WTC11 (cell line): ENCODE measurements around the gene GMPR2. TPM values are rescaled to one million over a fixed set of nuclear protein-coding genes. Genes with fewer than 3 reads are reported as not detected.

ENCODE experiments used
- ATAC-seq: fragments of 200-7000 bp; cut with Tn5 transposase; 2 replicates; pipeline ENCODE4 v1.10.0; 2021; ENCODE audit warnings: mild to moderate bottlenecking, moderate library complexity
- CTCF ChIA-PET: fragments of 300-600 bp; sonication (Branson Sonifier 250); formaldehyde crosslinking; loops from one replicate; lab custom pipeline; 2021; ENCODE audit warnings: antibody characterized with exemption; lab: Charles Lee
- POLR2A ChIA-PET: fragments of 350-600 bp; sonication (Branson Sonifier 250); formaldehyde crosslinking; loops from one replicate; lab custom pipeline; 2021; ENCODE audit warnings: antibody characterized with exemption; lab: Charles Lee
- DNase-seq: peaks from one replicate; pipeline ENCODE4 v3.0.0; 2021; ENCODE audit warnings: low spot score
- H3K27ac Mint-ChIP-seq: 2 replicates; pipeline ENCODE4 v1.8.0; 2021; ENCODE audit warnings: mixed read lengths
- H3K27me3 Mint-ChIP-seq: 2 replicates; pipeline ENCODE4 v1.8.0; 2021; ENCODE audit warnings: low read depth, mild to moderate bottlenecking, moderate library complexity, mixed read lengths
- H3K36me3 Mint-ChIP-seq: 2 replicates; pipeline ENCODE4 v1.8.0; 2021; ENCODE audit warnings: mixed read lengths
- H3K4me1 Mint-ChIP-seq: 2 replicates; pipeline ENCODE4 v1.8.0; 2022; ENCODE audit warnings: mixed read lengths
- H3K4me3 Mint-ChIP-seq: 2 replicates; pipeline ENCODE4 v1.8.0; 2021; ENCODE audit warnings: mild to moderate bottlenecking, moderate library complexity, mixed read lengths
- H3K9me3 Mint-ChIP-seq: 2 replicates; pipeline ENCODE4 v1.8.0; 2021; ENCODE audit warnings: mixed read lengths
- AFF4 ChIP-seq: sonication (generic); formaldehyde crosslinking; IDR thresholded peaks from 2 replicates; pipeline ENCODE4 v1.8.1; 2023; ENCODE audit warnings: mild to moderate bottlenecking, missing genetic modification reagents, borderline replicate concordance
- CTCF ChIP-seq: fragments of 200-600 bp; IDR thresholded peaks from 2 replicates; pipeline ENCODE4 v1.8.0; 2022; ENCODE audit warnings: antibody characterized with exemption
- E2F4 ChIP-seq: sonication (generic); formaldehyde crosslinking; IDR thresholded peaks from 2 replicates; pipeline ENCODE4 v1.8.1; 2022; ENCODE audit warnings: low read depth, mild to moderate bottlenecking, moderate library complexity, missing genetic modification reagents, borderline replicate concordance
- E2F5 ChIP-seq: sonication (generic); formaldehyde crosslinking; IDR thresholded peaks from 2 replicates; pipeline ENCODE4 v1.8.1; 2022; ENCODE audit warnings: mild to moderate bottlenecking, moderate library complexity, missing genetic modification reagents
- FOXK1 ChIP-seq: sonication (generic); formaldehyde crosslinking; IDR thresholded peaks from 2 replicates; pipeline ENCODE4 v1.8.0; 2022; ENCODE audit warnings: mild to moderate bottlenecking, moderate library complexity, missing genetic modification reagents
- GTF2I ChIP-seq: fragments of 250-450 bp; sonication (Bioruptor Pico); conservative IDR thresholded peaks from 2 replicates; pipeline ENCODE4 v1.4.0; 2021; ENCODE audit warnings: mild to moderate bottlenecking
- OVOL2 ChIP-seq: fragments of 250-450 bp; sonication (Bioruptor Pico); IDR thresholded peaks from 2 replicates; pipeline ENCODE4 v1.9.0; 2021; ENCODE audit warnings: mild to moderate bottlenecking, borderline replicate concordance
- SOX15 ChIP-seq: fragments of 250-450 bp; sonication (Bioruptor Pico); IDR thresholded peaks from 2 replicates; pipeline ENCODE4 v1.9.0; 2021; ENCODE audit warnings: mild to moderate bottlenecking
- TEAD1 ChIP-seq: sonication (generic); formaldehyde crosslinking; IDR thresholded peaks from 2 replicates; pipeline ENCODE4 v1.8.0; 2022; ENCODE audit warnings: mild to moderate bottlenecking, missing genetic modification reagents
- ZNF416 ChIP-seq: fragments of 250-450 bp; sonication (Bioruptor Pico); IDR thresholded peaks from 2 replicates; pipeline ENCODE4 v1.9.0; 2021; ENCODE audit warnings: mild to moderate bottlenecking, inconsistent platforms
- total RNA-seq: library from RNA; stranded (reverse); gene quantifications from 3 replicates; pipeline ENCODE4 v1.2.3, GENCODE V29; 2021
- TF ChIP-seq, protein P1 (sequence below): sonication (generic); formaldehyde crosslinking; IDR thresholded peaks from 2 replicates; pipeline ENCODE4 v1.8.1; 2022; ENCODE audit warnings: mild to moderate bottlenecking, missing genetic modification reagents, moderate library complexity, borderline replicate concordance
- TF ChIP-seq, protein P2 (sequence below): sonication (generic); formaldehyde crosslinking; IDR thresholded peaks from 2 replicates; pipeline ENCODE4 v1.8.1; 2023; ENCODE audit warnings: mild to moderate bottlenecking, missing genetic modification reagents
- TF ChIP-seq, protein P3 (sequence below): sonication (generic); formaldehyde crosslinking; IDR thresholded peaks from 2 replicates; pipeline ENCODE4 v1.8.0; 2022; ENCODE audit warnings: mild to moderate bottlenecking, missing genetic modification reagents
- TF ChIP-seq, protein P4 (sequence below): fragments of 250-450 bp; sonication (Bioruptor Pico); conservative IDR thresholded peaks from 2 replicates; pipeline ENCODE4 v1.9.0; 2021; ENCODE audit warnings: mild to moderate bottlenecking

Gene GMPR2
- total RNA-seq, 1 experiment from 2014 or later = 82.3 TPM

DNA sequence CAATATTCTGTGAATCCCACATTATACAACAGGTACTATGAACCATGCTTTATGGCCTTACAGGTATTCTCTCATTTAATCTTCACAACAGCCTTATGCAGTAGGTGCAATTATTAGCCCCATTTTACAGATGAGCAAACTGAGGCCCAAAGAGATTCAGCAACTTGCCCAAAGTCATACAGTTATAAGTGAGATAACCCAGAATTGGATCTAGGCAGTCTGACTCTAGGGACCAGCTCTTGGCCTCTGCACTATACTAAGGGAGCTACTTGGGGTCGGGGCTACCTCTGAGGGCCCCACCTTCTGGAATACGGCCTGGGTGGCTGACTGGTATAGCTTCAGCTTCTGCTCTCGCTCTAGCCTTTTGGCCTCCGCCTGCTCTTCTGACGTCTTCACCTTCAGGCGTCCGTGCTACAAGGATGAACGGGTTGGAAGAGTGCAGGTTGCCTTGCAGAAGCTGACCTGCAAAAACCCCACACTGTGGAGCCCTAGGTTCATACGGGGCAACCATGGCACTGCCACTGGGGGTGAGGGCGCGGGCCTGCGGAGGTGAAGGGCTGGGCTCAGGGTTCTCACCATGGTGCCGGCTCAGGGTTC lies 37.9 kb downstream of the GMPR2 start:
- no peak for DNase-seq
- CTCF ChIA-PET = interaction anchor here (0.6 to 5.8 kb wide), 22 partner anchors 8 to 1275 kb away, joined by 3 to 77 read pairs (median 6); partner anchors contain the start of genes CHMP4A, CIDEB, DHRS1 and IRF9

GRCh38 chr14:24271134-24271833 lies 38.6 kb downstream of the GMPR2 start, which contains the start of gene RABGGTA:
Gene RABGGTA (minus strand): TSS chr14:24271597. CDS start chr14:24271115, 482 bp downstream.
- DNase-seq (peak; percentile 95), ATAC-seq (peak; percentile 94)
- ChIA-PET POLR2A (interaction anchor here (0.5 to 1.5 kb wide), 16 partner anchors 9 to 144 kb away, joined by 3 to 20 read pairs (median 4); partner anchors contain the start of genes CHMP4A, DHRS1, GMPR2 and MDP1), CTCF (interaction anchor here (0.6 to 5.8 kb wide), 22 partner anchors 9 to 1276 kb away, joined by 3 to 77 read pairs (median 6); partner anchors contain the start of genes CHMP4A, CIDEB, DHRS1 and IRF9)
- Mint-ChIP-seq H3K27ac (peak within 1 kb of the TSS; percentile 87), H3K9me3 (no peaks in the 10 kb centered on the region), H3K27me3 (no peaks in the 10 kb centered on the region), H3K36me3 (peaks cover 4% of the 10 kb centered on the region; the same call in 1 of the 2 replicates), H3K4me1 (peaks cover 16% of the 10 kb centered on the region), H3K4me3 (peak within 1 kb of the TSS; percentile 72)
- TF ChIP-seq, protein P1, sequence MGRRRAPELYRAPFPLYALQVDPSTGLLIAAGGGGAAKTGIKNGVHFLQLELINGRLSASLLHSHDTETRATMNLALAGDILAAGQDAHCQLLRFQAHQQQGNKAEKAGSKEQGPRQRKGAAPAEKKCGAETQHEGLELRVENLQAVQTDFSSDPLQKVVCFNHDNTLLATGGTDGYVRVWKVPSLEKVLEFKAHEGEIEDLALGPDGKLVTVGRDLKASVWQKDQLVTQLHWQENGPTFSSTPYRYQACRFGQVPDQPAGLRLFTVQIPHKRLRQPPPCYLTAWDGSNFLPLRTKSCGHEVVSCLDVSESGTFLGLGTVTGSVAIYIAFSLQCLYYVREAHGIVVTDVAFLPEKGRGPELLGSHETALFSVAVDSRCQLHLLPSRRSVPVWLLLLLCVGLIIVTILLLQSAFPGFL (CRISPR knock-in tag) = no peak
- TF ChIP-seq, protein P2, sequence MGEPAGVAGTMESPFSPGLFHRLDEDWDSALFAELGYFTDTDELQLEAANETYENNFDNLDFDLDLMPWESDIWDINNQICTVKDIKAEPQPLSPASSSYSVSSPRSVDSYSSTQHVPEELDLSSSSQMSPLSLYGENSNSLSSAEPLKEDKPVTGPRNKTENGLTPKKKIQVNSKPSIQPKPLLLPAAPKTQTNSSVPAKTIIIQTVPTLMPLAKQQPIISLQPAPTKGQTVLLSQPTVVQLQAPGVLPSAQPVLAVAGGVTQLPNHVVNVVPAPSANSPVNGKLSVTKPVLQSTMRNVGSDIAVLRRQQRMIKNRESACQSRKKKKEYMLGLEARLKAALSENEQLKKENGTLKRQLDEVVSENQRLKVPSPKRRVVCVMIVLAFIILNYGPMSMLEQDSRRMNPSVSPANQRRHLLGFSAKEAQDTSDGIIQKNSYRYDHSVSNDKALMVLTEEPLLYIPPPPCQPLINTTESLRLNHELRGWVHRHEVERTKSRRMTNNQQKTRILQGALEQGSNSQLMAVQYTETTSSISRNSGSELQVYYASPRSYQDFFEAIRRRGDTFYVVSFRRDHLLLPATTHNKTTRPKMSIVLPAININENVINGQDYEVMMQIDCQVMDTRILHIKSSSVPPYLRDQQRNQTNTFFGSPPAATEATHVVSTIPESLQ (CRISPR knock-in tag) = no peak
- TF ChIP-seq E2F4 (0 out of 2 replicates have a peak, but pooled peaks have one; percentile 62), TEAD1 (CRISPR knock-in tag) (peak; percentile 87), OVOL2 (CRISPR knock-in tag) (no peak), AFF4 (no peak), FOXK1 (peak; percentile 89), ZNF416 (CRISPR knock-in tag) (no peak), SOX15 (CRISPR knock-in tag) (no peak), E2F5 (CRISPR knock-in tag) (peak; percentile 76; the same call in 1 of the 2 replicates)
- TF ChIP-seq, protein P3, sequence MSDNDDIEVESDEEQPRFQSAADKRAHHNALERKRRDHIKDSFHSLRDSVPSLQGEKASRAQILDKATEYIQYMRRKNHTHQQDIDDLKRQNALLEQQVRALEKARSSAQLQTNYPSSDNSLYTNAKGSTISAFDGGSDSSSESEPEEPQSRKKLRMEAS (CRISPR knock-in tag) = peak; percentile 96
- TF ChIP-seq, protein P4, sequence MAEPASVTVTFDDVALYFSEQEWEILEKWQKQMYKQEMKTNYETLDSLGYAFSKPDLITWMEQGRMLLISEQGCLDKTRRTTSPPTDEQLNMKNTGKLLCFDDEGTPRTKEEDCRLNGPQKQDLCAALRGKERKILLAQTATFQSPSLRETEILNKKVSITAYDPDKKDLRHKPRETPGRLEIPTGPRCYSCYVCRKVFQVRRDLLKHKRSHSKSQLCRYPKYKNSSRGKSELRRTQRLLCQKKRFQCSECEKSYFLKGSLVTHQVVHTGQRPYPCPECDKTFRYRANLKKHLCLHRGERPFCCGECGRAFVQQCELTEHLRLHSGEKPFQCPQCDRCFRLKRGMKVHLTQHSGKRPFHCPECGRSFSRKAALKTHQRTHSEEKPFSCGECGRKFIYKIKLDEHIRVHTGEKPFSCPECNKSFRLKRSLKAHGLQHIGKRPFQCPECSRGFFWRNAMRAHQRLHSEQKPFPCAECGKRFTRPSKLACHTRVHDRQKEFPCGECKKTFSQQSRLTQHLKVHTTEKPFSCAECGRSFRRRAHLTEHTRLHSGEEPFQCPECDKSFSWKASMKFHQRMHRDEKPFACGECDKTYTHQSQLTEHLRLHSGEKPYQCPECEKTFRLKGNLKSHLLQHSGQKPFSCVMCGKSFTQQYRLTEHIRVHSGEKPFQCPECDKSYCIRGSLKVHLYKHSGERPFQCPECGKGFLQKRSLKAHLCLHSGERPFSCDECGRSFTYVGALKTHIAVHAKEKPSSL (CRISPR knock-in tag) = no peak

More for the DNA sequence above, 37.9 kb downstream of the GMPR2 start:
- H3K27ac Mint-ChIP-seq = peak overlapping the region; percentile 87
- TF ChIP-seq CTCF (no peak), GTF2I (CRISPR knock-in tag) (peak; percentile 64; the same call in 1 of the 2 replicates)
- TF ChIP-seq, all 79 proteins: peak for 1
- Mint-ChIP-seq H3K4me1 (peaks cover 16% of the 10 kb centered on the region), H3K9me3 (no peaks in the 10 kb centered on the region), H3K4me3 (peak overlapping the region; percentile 72), H3K27me3 (no peaks in the 10 kb centered on the region), H3K36me3 (peaks cover 4% of the 10 kb centered on the region; the same call in 1 of the 2 replicates)
- POLR2A ChIA-PET = interaction anchor here (0.5 to 1.5 kb wide), 12 partner anchors 8 to 143 kb away, joined by 3 to 20 read pairs (median 4); partner anchors contain the start of genes DHRS1, GMPR2, NEDD8 and NOP9
- peak; percentile 12 for ATAC-seq
